OCI-LY7 (cell line): ENCODE results near the gene ZNF358. TPM values are rescaled to one million over a fixed set of nuclear protein-coding genes. Genes with fewer than 3 reads are reported as not detected.
A peak's percentile ranks its signal among the peaks of the same experiment; 100 is the strongest.

Experiments used
- BruUV-seq: library from RNA; stranded (reverse); fragments of 400-500 nt; replicated peaks from 2 replicates; lab custom pipeline; 2021; lab: Mats Ljungman, UMichigan
- CTCF ChIA-PET: fragments of 300-600 bp; sonication (Branson Sonifier 250); formaldehyde crosslinking; loops from one replicate; lab custom pipeline; 2022; ENCODE audit warnings: antibody characterized with exemption; ENCODE audit not compliant: unreplicated experiment; lab: Charles Lee
- POLR2A ChIA-PET: fragments of 300-600 bp; sonication (Branson Sonifier 250); formaldehyde crosslinking; loops from one replicate; lab custom pipeline; 2022; ENCODE audit warnings: antibody characterized with exemption; lab: Charles Lee
- DNase-seq: peaks from one replicate; pipeline ENCODE4 v3.0.0-alpha.2; 2015; ENCODE audit warnings: low spot score
- H2AFZ ChIP-seq: fragments of 200-600 bp; sonication (generic), shearing (Covaris generic); 2 replicates; pipeline ENCODE4 v1.6.1; 2014; ENCODE audit warnings: mild to moderate bottlenecking, antibody characterized with exemption, low read length, moderate library complexity
- H3K27ac ChIP-seq: fragments of 200-600 bp; sonication (generic); 2 replicates; pipeline ENCODE4 v1.5.1; 2014; ENCODE audit warnings: mixed run types, low read depth, mild to moderate bottlenecking, moderate library complexity, low read length, inconsistent platforms; ENCODE audit not compliant: poor library complexity, severe bottlenecking
- H3K36me3 ChIP-seq: fragments of 200-600 bp; sonication (generic); 2 replicates; pipeline ENCODE4 v1.6.1; 2014; ENCODE audit warnings: mild to moderate bottlenecking, antibody characterized with exemption, low read length, moderate library complexity, mixed read lengths; ENCODE audit not compliant: insufficient read depth
- H3K4me1 ChIP-seq: fragments of 200-600 bp; sonication (generic); 2 replicates; pipeline ENCODE4 v1.5.1; 2014; ENCODE audit warnings: mild to moderate bottlenecking, low read length; ENCODE audit not compliant: insufficient read depth, poor library complexity, severe bottlenecking
- H3K4me2 ChIP-seq: fragments of 200-600 bp; sonication (generic); 2 replicates; pipeline ENCODE4 v1.6.1; 2014; ENCODE audit warnings: mild to moderate bottlenecking, low read length
- H3K4me3 ChIP-seq: fragments of 200-600 bp; sonication (generic); 2 replicates; pipeline ENCODE4 v1.5.1; 2014; ENCODE audit warnings: mild to moderate bottlenecking, low read depth, low read length; ENCODE audit not compliant: poor library complexity, severe bottlenecking
- H3K79me2 ChIP-seq: fragments of 200-600 bp; sonication (generic); 2 replicates; pipeline ENCODE4 v1.6.1; 2016; ENCODE audit warnings: low read depth, mild to moderate bottlenecking, low read length, moderate library complexity, mixed read lengths; ENCODE audit not compliant: insufficient read depth
- H3K9me2 ChIP-seq: fragments of 200-600 bp; sonication (generic); 2 replicates; pipeline ENCODE4 v1.6.1; 2016; ENCODE audit warnings: mild to moderate bottlenecking, low read length, mixed read lengths; ENCODE audit not compliant: insufficient read depth
- H3K9me3 ChIP-seq: fragments of 200-600 bp; sonication (generic); 2 replicates; pipeline ENCODE4 v1.6.1; 2014; ENCODE audit warnings: mild to moderate bottlenecking, mixed run types, low read length, mixed read lengths
- H4K20me1 ChIP-seq: fragments of 200-600 bp; sonication (generic); 2 replicates; pipeline ENCODE4 v1.6.1; 2014; ENCODE audit warnings: mild to moderate bottlenecking, antibody characterized with exemption, low read length, moderate library complexity, mixed read lengths; ENCODE audit not compliant: insufficient read depth
- CTCF ChIP-seq: fragments of 200-600 bp; sonication (generic); conservative IDR thresholded peaks from 2 replicates; pipeline ENCODE4 v1.5.1; 2014; ENCODE audit warnings: mild to moderate bottlenecking, antibody characterized with exemption, low read length, moderate library complexity, mixed read lengths
- EZH2phosphoT487 ChIP-seq: fragments of 200-600 bp; sonication (generic); IDR thresholded peaks from 2 replicates; pipeline ENCODE4 v1.6.1; 2018; ENCODE audit warnings: low read depth, borderline replicate concordance, mild to moderate bottlenecking, mixed run types, antibody characterized with exemption, low read length, moderate library complexity, mixed read lengths
- intact Hi-C: fragments of 100-400 bp; cut with micrococcal nuclease; formaldehyde crosslinking; loops from one replicate; pipeline ENCODE4 v1.10.0; 2022; ENCODE audit not compliant: unreplicated experiment
- total RNA-seq, 2 experiments: library from RNA; depleted of rRNA in 1 of 2; stranded (reverse); fragments of >200 nt in 1 of 2; shearing (Covaris generic) in 1 of 2; gene quantifications; 2 replicates each; pipeline ENCODE4 v1.2.3, GENCODE V29; 2014 to 2022

ZNF358 gene
- total RNA-seq, 2 experiments from 2014 or later: not detected

- Histone ChIP-seq H3K27ac (no peak overlapping the region), H3K4me2 (no peak overlapping the region), H3K79me2 (no peaks in the 10 kb centered on the region), H3K4me1 (peaks cover 13% of the 10 kb centered on the region), H2AFZ (no peak overlapping the region), H3K9me2 (no peaks in the 10 kb centered on the region), H3K36me3 (no peaks in the 10 kb centered on the region), H3K9me3 (no peaks in the 10 kb centered on the region), H4K20me1 (no peaks in the 10 kb centered on the region), H3K4me3 (no peak overlapping the region)
- DNase-seq: peak; percentile 42
- POLR2A ChIA-PET: no interaction called here
- no peak for TF ChIP-seq CTCF
- TF ChIP-seq EZH2phosphoT487: no peak
- BruUV-seq: no TSS peak
- intact Hi-C loops: no loop called here
- CTCF ChIA-PET: no interaction called here
Measured at GRCh38 chr19:7507884-7508283, 8.0 kb upstream of the ZNF358 start.

- Histone ChIP-seq H3K9me2 (no peaks in the 10 kb centered on the region), H3K4me3 (no peak overlapping the region), H3K9me3 (no peaks in the 10 kb centered on the region), H3K4me1 (peaks cover 13% of the 10 kb centered on the region), H3K36me3 (no peaks in the 10 kb centered on the region), H3K79me2 (no peaks in the 10 kb centered on the region), H2AFZ (no peak overlapping the region), H3K27ac (no peak overlapping the region), H4K20me1 (no peaks in the 10 kb centered on the region), H3K4me2 (no peak overlapping the region)
- ChIA-PET POLR2A (no interaction called here), CTCF (no interaction called here)
- DNase-seq: no peak
- intact Hi-C loops: no loop called here
- TF ChIP-seq CTCF (no peak), EZH2phosphoT487 (no peak)
- BruUV-seq: no TSS peak
Measured at GRCh38 chr19:7509625-7510024, 6.3 kb upstream of the ZNF358 start.

GRCh38 chr19:7512400-7512851, 3.5 kb upstream of the ZNF358 start:
- ChIA-PET POLR2A (no interaction called here), CTCF (no interaction called here)
- Histone ChIP-seq H2AFZ (no peak overlapping the region), H3K4me3 (no peak overlapping the region), H3K36me3 (no peaks in the 10 kb centered on the region), H3K9me3 (no peaks in the 10 kb centered on the region), H3K79me2 (no peaks in the 10 kb centered on the region), H4K20me1 (no peaks in the 10 kb centered on the region), H3K4me2 (no peak overlapping the region), H3K27ac (no peak overlapping the region), H3K9me2 (no peaks in the 10 kb centered on the region), H3K4me1 (no peaks in the 10 kb centered on the region)
- no peak for DNase-seq
- intact Hi-C loops: no loop called here
- TF ChIP-seq EZH2phosphoT487 (no peak), CTCF (no peak)
- BruUV-seq: no TSS peak
